ENCODE data around the gene PID1. TPM values are rescaled to one million over a fixed set of nuclear protein-coding genes. Genes with fewer than 3 reads are reported as not detected.
A peak's percentile ranks its signal among the peaks of the same experiment; 100 is the strongest.

Gene PID1
- total RNA-seq, 3 donors from 2014 or later, result 13.5 to 60.3 (median 42.0) TPM

GRCh38 chr2:229176136-229176535 is 95.0 kb downstream of the PID1 start:
- Histone ChIP-seq H3K9me3 (peaks cover 0 to 6% of the 10 kb centered on the region in 2 donors), H3K4me1 (no peaks in the 10 kb centered on the region), H3K27me3 (no peaks in the 10 kb centered on the region), H3K27ac (no peak overlapping the region), H3K4me3 (no peak overlapping the region), H3K36me3 (no peaks in the 10 kb centered on the region)
- no peak for DNase-seq (ENCODE audit: low spot score in 2 of 2)
- no peak for TF ChIP-seq CTCF (IDR thresholded peaks at IDR 0.05)
- TF ChIP-seq POLR2AphosphoS5 (IDR thresholded peaks at IDR 0.05), result no peak
- TF ChIP-seq POLR2A (IDR thresholded peaks at IDR 0.05), result no peak
- intact Hi-C loops (cut with DNase I; ENCODE audit: low total_unique reads), result no loop called here

DNA sequence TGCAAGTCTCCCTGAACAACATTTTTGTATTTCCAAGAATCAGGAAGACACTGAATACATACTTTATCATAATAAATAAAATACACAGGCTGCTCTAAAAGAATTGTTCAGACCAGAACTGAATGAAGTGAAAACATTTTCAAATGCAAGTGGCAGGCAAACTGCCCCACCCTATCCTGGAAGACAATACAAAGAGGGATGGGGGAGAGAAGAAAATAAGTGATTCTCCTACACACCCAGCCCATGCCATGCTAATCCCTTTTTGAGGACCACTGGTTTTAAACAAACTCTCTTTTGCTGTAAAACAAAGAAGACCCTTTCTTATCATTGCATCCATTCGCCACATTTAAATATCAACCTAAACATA is 95.6 kb downstream of the PID1 start:
- intact Hi-C loops (cut with DNase I; ENCODE audit: low total_unique reads), result no loop called here
- TF ChIP-seq POLR2AphosphoS5 (IDR thresholded peaks at IDR 0.05) (no peak), CTCF (IDR thresholded peaks at IDR 0.05) (no peak)
- Histone ChIP-seq H3K27ac (no peak overlapping the region), H3K36me3 (no peaks in the 10 kb centered on the region), H3K9me3 (peaks cover 0 to 6% of the 10 kb centered on the region in 2 donors), H3K4me1 (no peaks in the 10 kb centered on the region), H3K4me3 (no peak overlapping the region), H3K27me3 (no peaks in the 10 kb centered on the region)
- DNase-seq (ENCODE audit: low spot score in 2 of 2), result no peak

GRCh38 chr2:229174794-229175496 is 96.1 kb downstream of the PID1 start:
- Histone ChIP-seq H3K4me1 (no peaks in the 10 kb centered on the region), H3K9me3 (peaks cover 0 to 6% of the 10 kb centered on the region in 2 donors), H3K4me3 (no peak overlapping the region), H3K27me3 (no peaks in the 10 kb centered on the region), H3K27ac (peak overlapping the region in 1 of 2 donors; percentile 53), H3K36me3 (no peaks in the 10 kb centered on the region)
- no peak for DNase-seq (ENCODE audit: low spot score in 2 of 2)
- TF ChIP-seq POLR2A (IDR thresholded peaks at IDR 0.05) (no peak), POLR2AphosphoS5 (IDR thresholded peaks at IDR 0.05) (peak in 1 of 3 donors; percentile 64), CTCF (IDR thresholded peaks at IDR 0.05) (no peak)
- intact Hi-C loops (cut with DNase I; ENCODE audit: low total_unique reads), result no loop called here

DNA sequence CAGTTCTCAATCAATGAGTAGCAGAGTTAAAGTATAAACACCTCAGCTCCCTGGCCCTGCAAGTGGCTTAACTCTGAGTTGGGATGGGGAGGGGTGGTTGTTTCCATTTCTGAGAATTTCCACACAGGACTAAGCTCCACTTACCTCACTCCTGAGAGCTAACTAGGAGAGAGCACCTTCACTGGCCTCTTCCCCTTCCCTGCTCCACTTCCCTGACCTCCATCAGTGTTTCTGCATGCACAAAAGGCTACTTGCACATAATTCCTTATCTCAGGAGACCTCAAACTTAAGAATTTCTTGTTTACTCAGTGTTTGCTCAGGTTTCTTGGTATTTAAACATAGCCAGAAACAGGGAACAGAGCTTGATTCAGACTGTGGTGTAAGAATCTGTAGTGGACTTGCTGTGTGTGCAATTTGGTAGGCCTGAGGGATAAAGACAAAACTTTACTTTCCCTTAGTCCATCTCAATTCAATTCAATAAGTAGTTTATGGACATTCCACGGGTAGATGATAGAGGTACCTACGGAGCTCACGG is 97.2 kb downstream of the PID1 start:
- no peak for DNase-seq (ENCODE audit: low spot score in 2 of 2)
- Histone ChIP-seq H3K9me3 (peaks cover 0 to 6% of the 10 kb centered on the region in 2 donors), H3K27me3 (no peaks in the 10 kb centered on the region), H3K4me1 (no peaks in the 10 kb centered on the region), H3K36me3 (no peaks in the 10 kb centered on the region), H3K27ac (no peak overlapping the region), H3K4me3 (no peak overlapping the region)
- intact Hi-C loops (cut with DNase I; ENCODE audit: low total_unique reads), result no loop called here
- TF ChIP-seq POLR2A (IDR thresholded peaks at IDR 0.05) (no peak), CTCF (IDR thresholded peaks at IDR 0.05) (no peak), POLR2AphosphoS5 (IDR thresholded peaks at IDR 0.05) (no peak)

- H3K27ac ChIP-seq, result peak overlapping the region in 1 of 2 donors; percentile 12
- intact Hi-C loops (cut with DNase I; ENCODE audit: low total_unique reads), result no loop called here
- peaks cover 0 to 6% of the 10 kb centered on the region in 2 donors for H3K9me3 ChIP-seq
- H3K4me3 ChIP-seq, result no peak overlapping the region
- no peaks in the 10 kb centered on the region for H3K27me3 ChIP-seq
- DNase-seq (ENCODE audit: low spot score in 2 of 2), result no peak
- no peaks in the 10 kb centered on the region for H3K36me3 ChIP-seq
- H3K4me1 ChIP-seq, result no peaks in the 10 kb centered on the region
- TF ChIP-seq CTCF (IDR thresholded peaks at IDR 0.05), result no peak
- TF ChIP-seq POLR2A (IDR thresholded peaks at IDR 0.05), result no peak
- TF ChIP-seq POLR2AphosphoS5 (IDR thresholded peaks at IDR 0.05), result no peak
These were observed 100.2 kb downstream of the PID1 start for GRCh38 chr2:229170916-229171315.
